Activated T-cell treated with anti-CD3 and anti-CD28 coated beads, Interleukin-2, amount 50 U/mL, for 1 hour (primary cell): ENCODE data around the gene HHIPL1.

Source experiments
- DNase-seq: peaks from one replicate; pipeline ENCODE4 v3.0.0-alpha.2; 2020

HHIPL1 gene

GRCh38 chr14:99612071-99612737 is 32.7 kb upstream of the HHIPL1 start:
- DNase-seq, result no peak

GRCh38 chr14:99612738-99613330 is 32.1 kb upstream of the HHIPL1 start:
- no peak for DNase-seq

GRCh38 chr14:99615497-99616157 is 29.3 kb upstream of the HHIPL1 start:
- no peak for DNase-seq

- no peak for DNase-seq
Observed at GRCh38 chr14:99616832-99617800, 27.8 kb upstream of the HHIPL1 start.

GRCh38 chr14:99619835-99620834 is 24.8 kb upstream of the HHIPL1 start:
- no peak for DNase-seq

GRCh38 chr14:99621948-99622347 is 23.0 kb upstream of the HHIPL1 start:
- DNase-seq, result no peak

- no peak for DNase-seq
Observed at GRCh38 chr14:99624024-99624423, 20.9 kb upstream of the HHIPL1 start.

- no peak for DNase-seq
Observed at GRCh38 chr14:99624971-99625370, 20.0 kb upstream of the HHIPL1 start.

- DNase-seq, result no peak
Observed at GRCh38 chr14:99625476-99625875, 19.5 kb upstream of the HHIPL1 start.

GRCh38 chr14:99626041-99626648 is 18.8 kb upstream of the HHIPL1 start:
- no peak for DNase-seq

- no peak for DNase-seq
Observed at GRCh38 chr14:99627100-99627499, 17.8 kb upstream of the HHIPL1 start.

- no peak for DNase-seq
Observed at GRCh38 chr14:99627510-99628381, 17.2 kb upstream of the HHIPL1 start.

- peak; percentile 67 for DNase-seq
Observed at GRCh38 chr14:99628887-99629618, 15.9 kb upstream of the HHIPL1 start.

- DNase-seq, result no peak
Observed at GRCh38 chr14:99630202-99630601, 14.7 kb upstream of the HHIPL1 start.

GRCh38 chr14:99632410-99633035 is 12.4 kb upstream of the HHIPL1 start:
- no peak for DNase-seq

GRCh38 chr14:99633141-99633540 is 11.8 kb upstream of the HHIPL1 start:
- no peak for DNase-seq

GRCh38 chr14:99633918-99634317 is 11.0 kb upstream of the HHIPL1 start:
- no peak for DNase-seq

- no peak for DNase-seq
Observed at GRCh38 chr14:99634443-99634842, 10.5 kb upstream of the HHIPL1 start.

- no peak for DNase-seq
Observed at GRCh38 chr14:99635116-99635515, 9.8 kb upstream of the HHIPL1 start.
